LNCAP (cell line): ENCODE data around the gene CILP2.
A peak's percentile ranks its signal among the peaks of the same experiment; 100 is the strongest.

Experiments used
- TF ChIP-seq, protein P1 (sequence below): fragments of 450-650 bp; IDR thresholded peaks from 2 replicates; pipeline ENCODE4 v1.5.1; 2017; ENCODE audit warnings: mild to moderate bottlenecking

The CILP2 gene

DNA sequence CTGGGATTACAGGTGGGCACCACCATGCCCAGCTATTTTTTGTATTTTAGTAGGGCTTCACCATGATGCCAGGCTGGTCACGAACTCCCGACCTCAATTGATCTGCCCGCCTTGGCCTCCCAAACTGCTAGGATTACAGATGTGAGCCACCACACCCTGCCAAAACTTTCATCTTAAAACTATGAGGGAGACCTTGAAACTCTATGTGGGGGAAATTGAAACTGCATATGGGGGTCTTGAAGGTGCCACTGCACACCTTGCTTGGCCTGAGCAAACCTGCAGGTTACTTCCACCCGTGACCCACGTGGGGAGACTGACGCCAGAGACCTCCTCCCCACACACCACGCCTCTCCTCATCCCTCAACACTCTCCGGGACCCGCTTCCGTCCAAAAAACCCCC is 15.6 kb downstream of the CILP2 start:
- TF ChIP-seq, protein P1, sequence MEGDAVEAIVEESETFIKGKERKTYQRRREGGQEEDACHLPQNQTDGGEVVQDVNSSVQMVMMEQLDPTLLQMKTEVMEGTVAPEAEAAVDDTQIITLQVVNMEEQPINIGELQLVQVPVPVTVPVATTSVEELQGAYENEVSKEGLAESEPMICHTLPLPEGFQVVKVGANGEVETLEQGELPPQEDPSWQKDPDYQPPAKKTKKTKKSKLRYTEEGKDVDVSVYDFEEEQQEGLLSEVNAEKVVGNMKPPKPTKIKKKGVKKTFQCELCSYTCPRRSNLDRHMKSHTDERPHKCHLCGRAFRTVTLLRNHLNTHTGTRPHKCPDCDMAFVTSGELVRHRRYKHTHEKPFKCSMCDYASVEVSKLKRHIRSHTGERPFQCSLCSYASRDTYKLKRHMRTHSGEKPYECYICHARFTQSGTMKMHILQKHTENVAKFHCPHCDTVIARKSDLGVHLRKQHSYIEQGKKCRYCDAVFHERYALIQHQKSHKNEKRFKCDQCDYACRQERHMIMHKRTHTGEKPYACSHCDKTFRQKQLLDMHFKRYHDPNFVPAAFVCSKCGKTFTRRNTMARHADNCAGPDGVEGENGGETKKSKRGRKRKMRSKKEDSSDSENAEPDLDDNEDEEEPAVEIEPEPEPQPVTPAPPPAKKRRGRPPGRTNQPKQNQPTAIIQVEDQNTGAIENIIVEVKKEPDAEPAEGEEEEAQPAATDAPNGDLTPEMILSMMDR: no peak

DNA sequence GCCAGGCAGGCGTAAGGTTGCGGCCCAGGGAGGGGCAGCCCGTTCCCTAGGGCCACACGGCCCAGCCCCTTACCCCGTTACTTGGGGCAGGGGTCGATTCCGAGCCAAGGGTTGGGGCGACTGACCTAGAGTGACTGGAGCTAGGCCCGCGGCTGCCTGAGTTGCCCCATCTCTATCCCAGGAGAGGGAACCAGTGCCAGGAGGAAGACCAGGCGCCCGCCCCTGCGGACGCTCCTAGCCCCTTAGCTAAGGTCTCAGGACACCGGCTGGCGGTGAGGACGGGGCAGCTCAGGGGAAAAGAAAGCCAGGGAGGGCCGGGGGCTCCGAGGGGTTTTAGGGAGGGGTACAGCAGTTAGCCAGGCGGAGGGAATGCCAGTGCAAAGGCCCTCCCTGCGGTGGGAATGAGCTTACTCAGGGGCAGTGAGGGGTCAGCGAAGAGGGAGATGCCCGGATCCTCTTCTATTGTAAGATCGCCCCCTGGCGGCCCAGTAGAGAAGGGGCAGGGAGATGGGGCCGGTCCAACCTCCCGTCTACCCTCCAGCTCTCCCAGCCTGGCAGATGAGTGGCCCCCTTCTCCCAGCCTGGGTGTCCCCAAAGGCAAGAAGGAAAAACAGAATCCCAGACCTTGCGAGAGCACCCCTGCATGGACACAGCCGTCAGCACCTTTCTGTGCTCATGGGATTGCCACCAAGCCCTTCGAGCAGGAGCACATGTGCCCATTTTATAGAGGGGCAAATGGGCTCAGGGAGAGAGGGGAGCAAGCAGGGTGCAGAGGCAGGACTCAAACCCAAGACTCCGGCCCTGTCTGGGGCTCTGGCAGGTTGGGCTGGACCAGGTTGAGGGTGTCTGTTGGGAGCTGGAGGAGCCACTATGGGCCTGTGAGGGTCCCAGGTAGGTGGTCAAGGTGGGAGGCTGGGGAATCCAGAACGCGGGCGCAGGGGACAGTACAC is 16.3 kb downstream of the CILP2 start:
- TF ChIP-seq, protein P1: peak; percentile 86

DNA sequence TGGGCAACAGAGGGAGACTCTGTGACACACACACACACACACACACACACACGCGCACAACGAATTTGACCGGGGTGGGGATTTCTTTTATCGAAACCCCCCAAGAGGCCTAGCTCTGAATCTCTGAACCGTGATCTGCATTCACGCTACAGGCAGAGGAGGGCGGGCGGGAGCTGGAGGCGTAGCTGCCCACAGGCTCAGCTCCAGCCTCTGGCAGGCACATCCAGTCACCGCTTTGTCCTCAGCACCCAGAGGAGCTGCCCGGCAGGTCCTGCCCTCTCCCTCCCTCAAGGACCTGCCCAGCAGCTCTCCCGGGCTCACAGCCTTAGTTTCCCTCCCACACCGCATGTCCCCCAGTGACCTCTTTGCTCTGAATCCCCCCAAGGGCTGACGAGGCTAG is 20.0 kb downstream of the CILP2 start:
- TF ChIP-seq, protein P1: no peak

DNA sequence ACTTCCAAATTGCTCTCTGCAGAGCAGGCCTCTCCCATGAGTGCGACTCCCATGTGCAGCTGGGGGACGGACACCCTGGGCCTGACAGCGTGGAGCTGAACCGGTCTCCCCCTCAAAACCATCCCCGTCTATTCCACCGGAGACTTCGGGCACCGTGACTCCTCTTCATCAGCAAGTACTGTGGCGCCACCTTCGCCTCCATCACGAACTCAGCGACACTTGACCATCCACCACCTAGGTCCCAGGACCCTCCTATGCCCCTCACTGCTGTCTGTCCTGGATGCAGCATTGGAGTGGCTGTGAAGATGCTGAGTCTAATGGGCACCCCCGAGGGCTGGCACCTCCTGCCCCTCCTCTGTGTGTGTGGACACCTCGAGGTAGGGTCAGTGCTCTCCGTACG is 20.6 kb downstream of the CILP2 start:
- TF ChIP-seq, protein P1: no peak

DNA sequence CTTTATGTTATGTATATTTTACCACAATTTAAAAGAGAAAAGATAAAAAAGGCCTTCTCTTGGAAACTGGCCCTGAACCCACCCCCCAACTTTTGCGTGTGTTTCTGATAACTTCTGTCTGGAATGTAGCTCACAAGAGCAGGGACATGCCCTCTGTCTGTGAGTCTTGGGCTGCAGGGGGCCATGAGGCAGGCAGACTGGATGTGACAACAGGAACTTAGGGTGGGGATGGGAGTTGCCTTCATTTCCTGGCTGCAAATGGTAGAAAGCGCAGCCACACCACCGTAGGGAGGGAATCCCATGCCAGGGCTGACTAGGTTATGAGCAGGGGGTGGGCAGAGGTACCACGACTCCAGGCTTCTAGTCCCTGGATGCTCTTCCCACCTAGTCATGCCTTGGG is 21.9 kb downstream of the CILP2 start:
- TF ChIP-seq, protein P1: no peak

DNA sequence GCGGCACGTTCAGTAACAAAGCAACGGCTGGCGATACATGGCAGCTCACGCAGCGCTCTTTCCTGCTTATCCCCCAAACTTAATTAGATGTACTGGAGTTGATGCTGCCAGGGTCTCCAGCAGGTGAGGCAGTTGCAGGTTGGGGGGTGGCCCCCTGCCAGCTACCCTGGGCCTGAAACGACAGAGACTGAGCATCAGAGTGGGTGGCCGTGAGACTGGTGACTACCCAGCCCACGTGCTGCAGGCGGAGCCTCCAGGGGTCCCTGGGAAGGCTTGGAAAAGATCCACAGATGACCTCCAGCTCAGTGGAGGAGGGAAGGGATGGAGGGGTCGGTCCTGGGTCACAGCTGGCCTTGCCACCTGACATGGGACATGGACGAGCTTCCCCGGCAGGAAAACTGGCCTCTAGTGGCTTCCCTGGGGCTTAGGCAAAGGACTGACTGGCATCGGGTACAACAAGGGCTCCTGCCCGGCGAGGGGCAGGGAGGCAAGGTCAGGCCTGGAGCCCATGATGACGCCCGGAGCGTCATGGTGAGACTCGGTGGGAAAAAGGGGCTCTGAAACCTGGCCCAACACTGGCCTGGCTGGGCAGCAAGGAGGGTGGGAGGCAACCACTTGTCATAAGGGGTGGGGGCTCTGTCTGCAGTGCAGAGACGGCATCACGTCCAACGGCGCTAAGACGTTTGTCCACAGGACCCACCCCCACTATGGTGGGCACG is 24.0 kb downstream of the CILP2 start:
- TF ChIP-seq, protein P1: no peak

DNA sequence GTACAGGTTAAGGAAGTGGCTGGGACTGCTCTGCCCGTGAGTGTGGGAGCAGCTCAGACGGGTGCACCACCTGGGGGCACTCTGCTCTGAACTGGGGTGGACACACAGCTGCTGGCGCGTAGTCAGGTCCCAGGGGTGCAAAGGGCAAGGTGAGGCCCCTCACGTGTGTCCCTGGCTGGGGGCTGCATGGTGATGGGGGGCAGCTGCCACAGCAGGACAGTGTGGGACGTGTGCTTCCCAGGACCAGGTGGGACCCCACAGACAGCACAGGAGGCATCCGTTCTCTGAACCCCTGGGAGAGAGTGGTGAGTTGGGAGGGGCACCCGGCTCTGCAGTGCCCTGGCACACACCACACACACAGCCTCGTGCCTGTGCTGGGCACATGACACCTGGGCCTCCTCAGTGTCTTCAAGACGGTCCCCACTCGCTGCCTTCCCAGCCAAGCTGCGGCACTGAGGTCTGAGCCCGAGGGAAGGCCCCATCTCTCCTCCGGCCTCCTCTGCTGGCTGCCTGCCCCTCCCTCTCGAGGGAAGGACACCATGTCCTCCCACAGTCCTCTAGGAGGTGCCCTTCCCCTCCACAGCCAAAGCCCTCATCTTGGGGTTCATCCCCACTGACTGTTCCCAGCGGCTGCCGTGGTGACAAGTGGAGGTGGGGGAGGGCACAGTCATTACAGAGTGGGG is 24.7 kb downstream of the CILP2 start:
- TF ChIP-seq, protein P1: no peak
